DOHH2 (cell line): Measurements from ENCODE around the gene PRAF2.

Experiments
- H3F3A ChIP-seq: fragments of 200-600 bp; sonication (generic), shearing (Covaris generic); 2 replicates; pipeline ENCODE4 v1.6.0; 2016; ENCODE audit warnings: antibody characterized with exemption, mild to moderate bottlenecking; ENCODE audit not compliant: control insufficient read depth, insufficient read depth
- H3K27ac ChIP-seq: fragments of 200-600 bp; sonication (generic); 2 replicates; pipeline ENCODE4 v1.5.1; 2014; ENCODE audit warnings: low read depth, mild to moderate bottlenecking, low read length, moderate library complexity
- H3K27me3 ChIP-seq: fragments of 200-600 bp; sonication (generic); 2 replicates; pipeline ENCODE4 v1.6.1; 2014; ENCODE audit warnings: mild to moderate bottlenecking, low read length, mixed read lengths; ENCODE audit not compliant: control insufficient read depth
- H3K36me3 ChIP-seq: fragments of 200-600 bp; sonication (generic); 2 replicates; pipeline ENCODE4 v1.6.1; 2014; ENCODE audit warnings: mild to moderate bottlenecking, low read length, moderate library complexity, mixed read lengths; ENCODE audit not compliant: control insufficient read depth
- H3K4me1 ChIP-seq: fragments of 200-600 bp; sonication (generic); 2 replicates; pipeline ENCODE4 v1.6.1; 2014; ENCODE audit warnings: mild to moderate bottlenecking, low read length, mixed read lengths; ENCODE audit not compliant: control insufficient read depth
- H3K4me2 ChIP-seq: fragments of 200-600 bp; sonication (generic); 2 replicates; pipeline ENCODE4 v1.6.0; 2014; ENCODE audit warnings: mild to moderate bottlenecking, low read length, moderate library complexity
- H3K4me3 ChIP-seq: fragments of 200-600 bp; sonication (generic); 2 replicates; pipeline ENCODE4 v1.5.1; 2014; ENCODE audit warnings: mild to moderate bottlenecking, low read length, mixed read lengths
- H3K79me2 ChIP-seq: fragments of 200-600 bp; sonication (generic); 2 replicates; pipeline ENCODE4 v1.6.1; 2014; ENCODE audit warnings: mild to moderate bottlenecking, low read length, mixed read lengths; ENCODE audit not compliant: control insufficient read depth
- H3K9me2 ChIP-seq: fragments of 200-600 bp; sonication (generic); replicated peaks from 2 replicates; pipeline ENCODE4 v1.6.1; 2014; ENCODE audit warnings: mild to moderate bottlenecking, low read length, mixed read lengths; ENCODE audit not compliant: control insufficient read depth
- H3K9me3 ChIP-seq: fragments of 200-600 bp; sonication (generic); 2 replicates; pipeline ENCODE4 v1.6.1; 2014; ENCODE audit warnings: antibody characterized with exemption, low read length, mixed read lengths; ENCODE audit not compliant: control insufficient read depth, insufficient read depth
- H4K20me1 ChIP-seq: fragments of 200-600 bp; sonication (generic); 2 replicates; pipeline ENCODE4 v1.6.0; 2014; ENCODE audit warnings: low read depth, mild to moderate bottlenecking, antibody characterized with exemption, low read length, moderate library complexity; ENCODE audit not compliant: control insufficient read depth, insufficient read depth
- CTCF ChIP-seq: fragments of 200-600 bp; sonication (generic); IDR thresholded peaks from one replicate; pipeline ENCODE4 v1.5.1; 2014; ENCODE audit warnings: antibody characterized with exemption, mild to moderate bottlenecking, low read depth, low read length; ENCODE audit not compliant: poor library complexity, severe bottlenecking
- EZH2phosphoT487 ChIP-seq: fragments of 200-600 bp; sonication (generic); IDR thresholded peaks from 2 replicates; pipeline ENCODE4 v1.6.1; 2017; ENCODE audit warnings: borderline replicate concordance, mild to moderate bottlenecking, antibody characterized with exemption, low read length, moderate library complexity, mixed read lengths

The PRAF2 gene

GRCh38 chrX:49075347-49075746, 1.5 kb upstream of the PRAF2 start:
- peaks cover 13% of the 10 kb centered on the region for H3K79me2 ChIP-seq
- H3K9me3 ChIP-seq = no peaks in the 10 kb centered on the region
- no peaks in the 10 kb centered on the region for H3F3A ChIP-seq
- H4K20me1 ChIP-seq = no peaks in the 10 kb centered on the region
- no peaks in the 10 kb centered on the region for H3K9me2 ChIP-seq
- H3K4me3 ChIP-seq = no peak overlapping the region
- peaks cover 17% of the 10 kb centered on the region for H3K4me1 ChIP-seq
- no peaks in the 10 kb centered on the region for H3K27me3 ChIP-seq
- H3K36me3 ChIP-seq = peaks cover 3% of the 10 kb centered on the region; the same call in 1 of the 2 replicates
- H3K27ac ChIP-seq = no peak overlapping the region
- no peak for TF ChIP-seq CTCF
- no peak for TF ChIP-seq EZH2phosphoT487
- H3K4me2 ChIP-seq = no peak overlapping the region

GRCh38 chrX:49072712-49073095, 1.1 kb downstream of the PRAF2 start:
- peak overlapping the region; percentile 78 for H3K4me2 ChIP-seq
- no peaks in the 10 kb centered on the region for H4K20me1 ChIP-seq
- H3K79me2 ChIP-seq = peaks cover 13% of the 10 kb centered on the region
- no peak for TF ChIP-seq CTCF
- peaks cover 11% of the 10 kb centered on the region for H3K4me1 ChIP-seq
- H3K36me3 ChIP-seq = peaks cover 3% of the 10 kb centered on the region; the same call in 1 of the 2 replicates
- H3K9me2 ChIP-seq = no peaks in the 10 kb centered on the region
- no peaks in the 10 kb centered on the region for H3K27me3 ChIP-seq
- no peak overlapping the region for H3K27ac ChIP-seq
- peak overlapping the region; percentile 93 for H3K4me3 ChIP-seq
- no peaks in the 10 kb centered on the region for H3F3A ChIP-seq
- no peaks in the 10 kb centered on the region for H3K9me3 ChIP-seq

GRCh38 chrX:49071877-49072711, 1.7 kb downstream of the PRAF2 start:
- H3K9me3 ChIP-seq = no peaks in the 10 kb centered on the region
- H3K9me2 ChIP-seq = no peaks in the 10 kb centered on the region
- H3K4me1 ChIP-seq = peaks cover 11% of the 10 kb centered on the region
- no peaks in the 10 kb centered on the region for H3K27me3 ChIP-seq
- no peaks in the 10 kb centered on the region for H3F3A ChIP-seq
- TF ChIP-seq EZH2phosphoT487 (no peak), CTCF (no peak)
- no peak overlapping the region for H3K27ac ChIP-seq
- H3K4me2 ChIP-seq = no peak overlapping the region
- no peak overlapping the region for H3K4me3 ChIP-seq
- H3K79me2 ChIP-seq = peaks cover 13% of the 10 kb centered on the region
- H4K20me1 ChIP-seq = no peaks in the 10 kb centered on the region
- H3K36me3 ChIP-seq = peaks cover 3% of the 10 kb centered on the region; the same call in 1 of the 2 replicates
